Posterior cingulate gyrus (tissue), 11 donors: ENCODE results near the gene TMPRSS3.

ENCODE experiments used
- DNase-seq, 10 donors: peaks; one replicate each; pipeline versions ENCODE4 v3.0.0 to v3.0.0-alpha.2; 2020 to 2021; ENCODE audit warnings: mixed read lengths in 3 of 10
- intact Hi-C: fragments of 100-400 bp; cut with DNase I; formaldehyde crosslinking; loops from one replicate; pipeline ENCODE4 v1.15.1; 2023

Gene TMPRSS3

GRCh38 chr21:42343101-42343500 is 52.8 kb downstream of the TMPRSS3 start:
- intact Hi-C loops = loop anchor here (10.0 kb wide), 1 partner anchor 102 kb away; no protein-coding TSS in a partner anchor

GRCh38 chr21:42341776-42342542 is 53.9 kb downstream of the TMPRSS3 start:
- intact Hi-C loops = loop anchor here (10.0 kb wide), 1 partner anchor 103 kb away; no protein-coding TSS in a partner anchor
- peak in 1 of 10 donors; percentile 39 for DNase-seq

More at GRCh38 chr21:42343101-42343500, 52.8 kb downstream of the TMPRSS3 start:
- peak in 1 of 10 donors; percentile 62 for DNase-seq

GRCh38 chr21:42340187-42341050 is 55.4 kb downstream of the TMPRSS3 start:
- intact Hi-C loops = loop anchor here (10.0 kb wide), 1 partner anchor 104 kb away; no protein-coding TSS in a partner anchor
- peak in 1 of 10 donors; percentile 55 for DNase-seq

- intact Hi-C loops = no loop called here
- peak in 1 of 10 donors; percentile 72 for DNase-seq
These were observed 56.8 kb downstream of the TMPRSS3 start for GRCh38 chr21:42338729-42339715.

- DNase-seq = peak in 7 of 10 donors; percentile 55 to 92 (median 77)
- intact Hi-C loops = no loop called here
These were observed 57.8 kb downstream of the TMPRSS3 start for GRCh38 chr21:42337830-42338728.

GRCh38 chr21:42337276-42337675 is 58.6 kb downstream of the TMPRSS3 start:
- intact Hi-C loops = no loop called here
- DNase-seq = no peak

- DNase-seq = no peak
- intact Hi-C loops = no loop called here
These were observed 59.8 kb downstream of the TMPRSS3 start for GRCh38 chr21:42336054-42336453.

GRCh38 chr21:42332557-42333317 is 63.1 kb downstream of the TMPRSS3 start:
- DNase-seq = no peak

GRCh38 chr21:42331660-42332059 is 64.2 kb downstream of the TMPRSS3 start:
- no peak for DNase-seq
- intact Hi-C loops = no loop called here

More at GRCh38 chr21:42332557-42333317, 63.1 kb downstream of the TMPRSS3 start:
- intact Hi-C loops = no loop called here

- intact Hi-C loops = no loop called here
These were observed 65.2 kb downstream of the TMPRSS3 start for GRCh38 chr21:42330380-42331371.

GRCh38 chr21:42324896-42325295 is 71.0 kb downstream of the TMPRSS3 start:
- DNase-seq = peak in 1 of 10 donors; percentile 18
- intact Hi-C loops = no loop called here

More at GRCh38 chr21:42330380-42331371, 65.2 kb downstream of the TMPRSS3 start:
- DNase-seq = no peak
